ENCODE measurements around the gene ASTN1. TPM values are rescaled to one million over a fixed set of nuclear protein-coding genes. Genes with fewer than 3 reads are reported as not detected.

The ASTN1 gene
- total and polyA plus RNA-seq, 2 of the 4 experiments (the other 2 are of a cell fraction): under 0.01 to 0.07 TPM

- in situ Hi-C loops (cut with MboI; ENCODE audit: low sequenced_read_pairs) (loop anchor here (10.0 kb wide), 1 partner anchor 511 kb away; no protein-coding TSS in a partner anchor), dilution Hi-C loops (cut with HindIII; ENCODE audit: low sequenced_read_pairs, unreplicated experiment) (no loop called here)
- H3K27ac ChIP-seq (ENCODE audit: insufficient read depth, low read length): no peak overlapping the region
Observed at GRCh38 chr1:176885341-176885740, 279.2 kb downstream of the ASTN1 start.

More at GRCh38 chr1:176885341-176885740, 279.2 kb downstream of the ASTN1 start:
- Histone ChIP-seq H4K91ac (ENCODE audit: insufficient read depth, low read depth, low read length) (no peak overlapping the region), H3K23ac (ENCODE audit: low read depth, low read length) (no peak overlapping the region), H3K14ac (replicated peaks; ENCODE audit: low read depth, low read length) (no peak overlapping the region), H3K4me3 (ENCODE audit: insufficient read depth, low read depth, low read length) (no peak overlapping the region), H3K4me2 (ENCODE audit: low read depth, low read length) (no peak overlapping the region), H2AK5ac (ENCODE audit: low read depth, low read length) (no peak overlapping the region), H2BK20ac (ENCODE audit: low read depth, low read length) (no peak overlapping the region), H3K9ac (ENCODE audit: low read depth, low read length) (no peak overlapping the region), H2AK9ac (replicated peaks; ENCODE audit: low read depth, low read length, poor library complexity) (no peak overlapping the region), H3K9me1 (ENCODE audit: insufficient read depth, low read length) (no peaks in the 10 kb centered on the region), H3K56ac (ENCODE audit: extremely low read depth, insufficient read depth, low read length) (no peak overlapping the region), H3K27me3 (ENCODE audit: control insufficient read depth, insufficient read depth, low read length) (no peaks in the 10 kb centered on the region), H2AFZ (replicated peaks; ENCODE audit: low read length, poor library complexity) (no peak overlapping the region), H2BK15ac (ENCODE audit: low read depth, low read length) (no peak overlapping the region), H3K18ac (ENCODE audit: low read depth, low read length) (no peak overlapping the region), H3K79me1 (ENCODE audit: low read depth in 1 of 2, low read length in 2 of 2) (no peaks in the 10 kb centered on the region), H3K4ac (ENCODE audit: low read depth, low read length) (no peak overlapping the region), H2BK5ac (ENCODE audit: low read depth, low read length, poor library complexity, severe bottlenecking) (no peak overlapping the region), H4K20me1 (ENCODE audit: insufficient read depth, low read length) (no peaks in the 10 kb centered on the region), H4K8ac (ENCODE audit: low read depth in 2 of 2, low read length in 2 of 2) (no peak overlapping the region), H3K4me1 (ENCODE audit: control insufficient read depth, insufficient read depth, low read length) (no peaks in the 10 kb centered on the region), H4K5ac (ENCODE audit: low read depth, low read length) (no peak overlapping the region), H2BK120ac (ENCODE audit: low read depth, low read length) (no peak overlapping the region), H3K9me3 (ENCODE audit: control insufficient read depth, insufficient read depth, low read length) (no peaks in the 10 kb centered on the region), H3K36me3 (ENCODE audit: control insufficient read depth, insufficient read depth, low read length) (no peaks in the 10 kb centered on the region)
- TF ChIP-seq CHD1 (IDR thresholded peaks at IDR 0.05; ENCODE audit: low read depth, low read length) (no peak), USF2 (IDR thresholded peaks at IDR 0.05; ENCODE audit: low read depth, low read length) (no peak), RAD21 (IDR thresholded peaks at IDR 0.05; ENCODE audit: low read length) (no peak), RCOR1 (IDR thresholded peaks at IDR 0.05; ENCODE audit: insufficient replicate concordance, low read length) (no peak), BHLHE40 (IDR thresholded peaks at IDR 0.05; ENCODE audit: low read depth, low read length) (no peak)
- DNase-seq: no peak
- CTCF ChIA-PET: no interaction called here
- WGBS, 2 experiments (ENCODE audit: extremely low coverage in 2 of 2, insufficient read length in 1 of 2): no CpG with 5 or more reads among the region's 3 CpGs
- no peak for ATAC-seq (ENCODE audit: low read depth)
- intact Hi-C loops (cut with micrococcal nuclease): no loop called here
- BruUV-seq (replicated peaks): no TSS peak
- POLR2A ChIA-PET (ENCODE audit: unreplicated experiment): no interaction called here

Data from IMR-90 (cell line).